Ishikawa (cell line): ENCODE data around the gene TCFL5.

Source experiments
- CEBPB ChIP-seq: IDR thresholded peaks from 2 replicates; pipeline ENCODE4 v1.6.1; 2012
- CREB1 ChIP-seq: IDR thresholded peaks from 2 replicates; pipeline ENCODE4 v1.6.1; 2012; ENCODE audit warnings: low read depth
- EGR1 ChIP-seq: IDR thresholded peaks from 2 replicates; pipeline ENCODE4 v1.6.1; 2012
- EP300 ChIP-seq: IDR thresholded peaks from 2 replicates; pipeline ENCODE4 v1.6.1; 2012; ENCODE audit warnings: borderline replicate concordance
- FOXM1 ChIP-seq: IDR thresholded peaks from 2 replicates; pipeline ENCODE4 v1.6.1; 2012; ENCODE audit warnings: low read depth, borderline replicate concordance
- MAX ChIP-seq: IDR thresholded peaks from 2 replicates; pipeline ENCODE4 v1.6.1; 2012
- NFIC ChIP-seq: IDR thresholded peaks from 2 replicates; pipeline ENCODE4 v1.6.1; 2012
- RAD21 ChIP-seq: IDR thresholded peaks from 2 replicates; pipeline ENCODE4 v1.6.1; 2012; ENCODE audit warnings: low read depth
- TAF1 ChIP-seq: IDR thresholded peaks from 2 replicates; pipeline ENCODE4 v1.6.1; 2012; ENCODE audit warnings: low read depth, mild to moderate bottlenecking
- TCF12 ChIP-seq: IDR thresholded peaks from 2 replicates; pipeline ENCODE4 v1.6.1; 2012; ENCODE audit warnings: low read depth
- TEAD4 ChIP-seq: IDR thresholded peaks from 2 replicates; pipeline ENCODE4 v1.6.1; 2012
- YY1 ChIP-seq: IDR thresholded peaks from 2 replicates; pipeline ENCODE4 v1.6.1; 2012; ENCODE audit warnings: low read depth
- ZBTB7A ChIP-seq: IDR thresholded peaks from 2 replicates; pipeline ENCODE4 v1.6.1; 2012; ENCODE audit warnings: low read depth
- TF ChIP-seq, protein P1 (sequence below): IDR thresholded peaks from 2 replicates; pipeline ENCODE4 v1.6.1; 2012; ENCODE audit warnings: low read depth, mild to moderate bottlenecking
- TF ChIP-seq, protein P2 (sequence below): IDR thresholded peaks from 2 replicates; pipeline ENCODE4 v1.6.1; 2012

TCFL5 gene

GRCh38 chr20:62792182-62792939 is 69.3 kb downstream of the TCFL5 start:
- no peak for TF ChIP-seq NFIC
- no peak for TF ChIP-seq FOXM1
- no peak for TF ChIP-seq MAX
- TF ChIP-seq TAF1, result no peak
- no peak for TF ChIP-seq ZBTB7A
- TF ChIP-seq, protein P1, sequence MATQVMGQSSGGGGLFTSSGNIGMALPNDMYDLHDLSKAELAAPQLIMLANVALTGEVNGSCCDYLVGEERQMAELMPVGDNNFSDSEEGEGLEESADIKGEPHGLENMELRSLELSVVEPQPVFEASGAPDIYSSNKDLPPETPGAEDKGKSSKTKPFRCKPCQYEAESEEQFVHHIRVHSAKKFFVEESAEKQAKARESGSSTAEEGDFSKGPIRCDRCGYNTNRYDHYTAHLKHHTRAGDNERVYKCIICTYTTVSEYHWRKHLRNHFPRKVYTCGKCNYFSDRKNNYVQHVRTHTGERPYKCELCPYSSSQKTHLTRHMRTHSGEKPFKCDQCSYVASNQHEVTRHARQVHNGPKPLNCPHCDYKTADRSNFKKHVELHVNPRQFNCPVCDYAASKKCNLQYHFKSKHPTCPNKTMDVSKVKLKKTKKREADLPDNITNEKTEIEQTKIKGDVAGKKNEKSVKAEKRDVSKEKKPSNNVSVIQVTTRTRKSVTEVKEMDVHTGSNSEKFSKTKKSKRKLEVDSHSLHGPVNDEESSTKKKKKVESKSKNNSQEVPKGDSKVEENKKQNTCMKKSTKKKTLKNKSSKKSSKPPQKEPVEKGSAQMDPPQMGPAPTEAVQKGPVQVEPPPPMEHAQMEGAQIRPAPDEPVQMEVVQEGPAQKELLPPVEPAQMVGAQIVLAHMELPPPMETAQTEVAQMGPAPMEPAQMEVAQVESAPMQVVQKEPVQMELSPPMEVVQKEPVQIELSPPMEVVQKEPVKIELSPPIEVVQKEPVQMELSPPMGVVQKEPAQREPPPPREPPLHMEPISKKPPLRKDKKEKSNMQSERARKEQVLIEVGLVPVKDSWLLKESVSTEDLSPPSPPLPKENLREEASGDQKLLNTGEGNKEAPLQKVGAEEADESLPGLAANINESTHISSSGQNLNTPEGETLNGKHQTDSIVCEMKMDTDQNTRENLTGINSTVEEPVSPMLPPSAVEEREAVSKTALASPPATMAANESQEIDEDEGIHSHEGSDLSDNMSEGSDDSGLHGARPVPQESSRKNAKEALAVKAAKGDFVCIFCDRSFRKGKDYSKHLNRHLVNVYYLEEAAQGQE, result no peak
- TF ChIP-seq TEAD4, result no peak
- no peak for TF ChIP-seq EP300
- no peak for TF ChIP-seq CREB1
- TF ChIP-seq YY1, result no peak
- TF ChIP-seq RAD21, result no peak
- no peak for TF ChIP-seq EGR1
- TF ChIP-seq, protein P2, sequence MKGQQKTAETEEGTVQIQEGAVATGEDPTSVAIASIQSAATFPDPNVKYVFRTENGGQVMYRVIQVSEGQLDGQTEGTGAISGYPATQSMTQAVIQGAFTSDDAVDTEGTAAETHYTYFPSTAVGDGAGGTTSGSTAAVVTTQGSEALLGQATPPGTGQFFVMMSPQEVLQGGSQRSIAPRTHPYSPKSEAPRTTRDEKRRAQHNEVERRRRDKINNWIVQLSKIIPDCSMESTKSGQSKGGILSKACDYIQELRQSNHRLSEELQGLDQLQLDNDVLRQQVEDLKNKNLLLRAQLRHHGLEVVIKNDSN, result no peak
- no peak for TF ChIP-seq CEBPB
- no peak for TF ChIP-seq TCF12

DNA sequence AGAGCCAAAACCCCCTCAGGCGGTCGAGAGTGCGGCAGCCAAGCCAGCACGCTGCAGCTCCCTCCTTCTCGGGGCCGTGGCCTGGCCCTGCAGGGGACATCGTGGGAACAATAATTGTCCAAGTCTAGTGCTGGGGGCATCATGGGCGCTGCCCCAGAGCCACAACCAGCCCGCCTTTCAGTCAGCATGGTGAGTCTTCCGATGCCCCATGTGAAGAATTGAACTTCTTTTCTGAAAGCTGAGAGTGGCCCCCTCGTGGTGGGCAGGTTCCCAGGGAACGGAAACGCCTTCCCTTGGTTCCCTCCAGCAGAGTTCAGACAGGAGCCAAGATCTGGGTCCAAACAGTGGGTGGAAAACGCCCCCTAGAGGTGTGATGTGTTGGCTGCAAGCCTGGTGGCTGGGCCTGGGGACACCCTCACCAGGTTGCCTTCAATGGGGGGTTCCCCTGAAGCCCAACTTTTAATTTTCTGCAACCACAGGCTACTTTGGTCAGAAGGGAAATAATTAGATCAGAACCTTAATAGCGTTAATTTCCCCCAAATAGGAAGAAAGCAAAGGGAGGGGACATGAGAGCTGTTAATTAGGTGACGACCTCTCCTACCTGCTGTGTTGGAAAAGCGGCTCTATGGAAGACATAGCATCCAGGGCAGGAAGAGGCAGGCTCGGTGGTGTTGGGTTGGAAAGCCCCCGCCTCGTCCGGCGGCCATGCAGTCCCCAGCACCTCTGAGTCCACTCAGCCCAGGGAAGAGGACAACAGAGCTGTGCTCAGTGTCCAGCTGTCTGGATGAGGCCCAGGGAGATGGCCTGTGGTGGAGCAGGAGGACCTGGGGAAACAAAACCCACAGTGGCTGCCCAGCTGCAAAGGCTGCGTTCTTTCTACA is 70.1 kb downstream of the TCFL5 start:
- TF ChIP-seq NFIC (peak; percentile 69), TEAD4 (no peak), MAX (peak; percentile 46), TAF1 (no peak), CREB1 (no peak), EP300 (no peak), CEBPB (no peak), TCF12 (no peak), FOXM1 (no peak), RAD21 (peak; percentile 97), YY1 (no peak), ZBTB7A (peak; percentile 48; the same call in 1 of the 2 replicates), EGR1 (no peak)
- TF ChIP-seq, protein P1, result no peak
- TF ChIP-seq, protein P2, result no peak
